Osteocyte (in vitro differentiated cells): Measurements from ENCODE around the gene IQCH. TPM values are rescaled to one million over a fixed set of nuclear protein-coding genes. Genes with fewer than 3 reads are reported as not detected.

Source experiments
- DNase-seq: peaks from one replicate; pipeline ENCODE4 v3.0.0; 2021; ENCODE audit warnings: mixed read lengths; ENCODE audit not compliant: unreplicated experiment; ENCODE audit errors: extremely low spot score
- H3K27ac Mint-ChIP-seq: one replicate; pipeline ENCODE4 v1.8.0; 2021; ENCODE audit warnings: mild to moderate bottlenecking, mixed read lengths; ENCODE audit not compliant: unreplicated experiment
- H3K27me3 Mint-ChIP-seq: one replicate; pipeline ENCODE4 v1.8.0; 2021; ENCODE audit warnings: mixed read lengths; ENCODE audit not compliant: unreplicated experiment
- H3K36me3 Mint-ChIP-seq: one replicate; pipeline ENCODE4 v1.8.0; 2021; ENCODE audit warnings: mixed read lengths; ENCODE audit not compliant: unreplicated experiment
- H3K4me1 Mint-ChIP-seq: one replicate; pipeline ENCODE4 v1.8.0; 2021; ENCODE audit warnings: mixed read lengths; ENCODE audit not compliant: unreplicated experiment
- H3K4me3 Mint-ChIP-seq: one replicate; pipeline ENCODE4 v1.8.0; 2021; ENCODE audit warnings: mild to moderate bottlenecking, moderate library complexity, mixed read lengths; ENCODE audit not compliant: unreplicated experiment
- H3K9me3 Mint-ChIP-seq: one replicate; pipeline ENCODE4 v1.8.0; 2021; ENCODE audit warnings: mixed read lengths; ENCODE audit not compliant: unreplicated experiment
- CTCF ChIP-seq: fragments of 200-600 bp; sonication (generic); IDR thresholded peaks from 2 replicates; pipeline ENCODE4 v1.5.0; 2021; ENCODE audit warnings: antibody characterized with exemption, mild to moderate bottlenecking, moderate library complexity
- total RNA-seq: library from RNA; stranded (reverse); gene quantifications from 2 replicates; pipeline ENCODE4 v1.2.1, GENCODE V29; 2021

The IQCH gene
- total RNA-seq, 1 donor from 2014 or later: 2.0 TPM

- H3K27ac Mint-ChIP-seq: no peak overlapping the region
- DNase-seq: no peak
- peaks cover 15% of the 10 kb centered on the region for H3K4me1 Mint-ChIP-seq
- H3K36me3 Mint-ChIP-seq: no peaks in the 10 kb centered on the region
- no peak overlapping the region for H3K4me3 Mint-ChIP-seq
- H3K9me3 Mint-ChIP-seq: no peaks in the 10 kb centered on the region
- H3K27me3 Mint-ChIP-seq: peaks cover 26% of the 10 kb centered on the region
- TF ChIP-seq CTCF: no peak
Observed at GRCh38 chr15:67403428-67404154, 149.0 kb downstream of the IQCH start.

- no peaks in the 10 kb centered on the region for H3K9me3 Mint-ChIP-seq
- TF ChIP-seq CTCF: no peak
- H3K27me3 Mint-ChIP-seq: peaks cover 26% of the 10 kb centered on the region
- no peaks in the 10 kb centered on the region for H3K36me3 Mint-ChIP-seq
- H3K4me1 Mint-ChIP-seq: peaks cover 22% of the 10 kb centered on the region
- no peak overlapping the region for H3K4me3 Mint-ChIP-seq
- DNase-seq: no peak
- H3K27ac Mint-ChIP-seq: no peak overlapping the region
Observed at GRCh38 chr15:67405208-67406191, 150.9 kb downstream of the IQCH start.

- TF ChIP-seq CTCF: no peak
- H3K27me3 Mint-ChIP-seq: peaks cover 25% of the 10 kb centered on the region
- H3K27ac Mint-ChIP-seq: no peak overlapping the region
- no peaks in the 10 kb centered on the region for H3K36me3 Mint-ChIP-seq
- DNase-seq: no peak
- H3K4me1 Mint-ChIP-seq: peaks cover 22% of the 10 kb centered on the region
- no peaks in the 10 kb centered on the region for H3K9me3 Mint-ChIP-seq
- no peak overlapping the region for H3K4me3 Mint-ChIP-seq
Observed at GRCh38 chr15:67406257-67406861, 151.8 kb downstream of the IQCH start.

GRCh38 chr15:67407786-67408185 is 153.2 kb downstream of the IQCH start:
- TF ChIP-seq CTCF: no peak
- H3K36me3 Mint-ChIP-seq: no peaks in the 10 kb centered on the region
- no peak for DNase-seq
- H3K4me3 Mint-ChIP-seq: no peak overlapping the region
- no peaks in the 10 kb centered on the region for H3K9me3 Mint-ChIP-seq
- peaks cover 19% of the 10 kb centered on the region for H3K27me3 Mint-ChIP-seq
- H3K27ac Mint-ChIP-seq: no peak overlapping the region
- peaks cover 23% of the 10 kb centered on the region for H3K4me1 Mint-ChIP-seq
